Activated CD8-positive, alpha-beta memory T cell treated with anti-CD3 and anti-CD28 coated beads, Interleukin-2, amount 50 U/mL, for 48 hours (primary cell): ENCODE results near the gene FDX1.

Source experiments
- DNase-seq: peaks from one replicate; pipeline ENCODE4 v3.0.0-alpha.2; 2020

The FDX1 gene

GRCh38 chr11:110431674-110432073 lies 1.9 kb downstream of the FDX1 start:
- no peak for DNase-seq

- DNase-seq: no peak
Observed at GRCh38 chr11:110432713-110433392, 3.1 kb downstream of the FDX1 start.

GRCh38 chr11:110433393-110434333 lies 3.9 kb downstream of the FDX1 start:
- no peak for DNase-seq

- no peak for DNase-seq
Observed at GRCh38 chr11:110434952-110435779, 5.4 kb downstream of the FDX1 start.

- no peak for DNase-seq
Observed at GRCh38 chr11:110435780-110436717, 6.3 kb downstream of the FDX1 start.

- no peak for DNase-seq
Observed at GRCh38 chr11:110438017-110438416, 8.3 kb downstream of the FDX1 start.

- DNase-seq: no peak
Observed at GRCh38 chr11:110445437-110445836, 15.7 kb downstream of the FDX1 start.

- DNase-seq: no peak
Observed at GRCh38 chr11:110446061-110446460, 16.3 kb downstream of the FDX1 start.

GRCh38 chr11:110446594-110446993 lies 16.8 kb downstream of the FDX1 start:
- DNase-seq: no peak

GRCh38 chr11:110447343-110447742 lies 17.6 kb downstream of the FDX1 start:
- no peak for DNase-seq

GRCh38 chr11:110447897-110448745 lies 18.4 kb downstream of the FDX1 start:
- DNase-seq: no peak

- no peak for DNase-seq
Observed at GRCh38 chr11:110450246-110450645, 20.5 kb downstream of the FDX1 start.

GRCh38 chr11:110452720-110453119 lies 23.0 kb downstream of the FDX1 start:
- DNase-seq: no peak

- DNase-seq: no peak
Observed at GRCh38 chr11:110453684-110454354, 24.1 kb downstream of the FDX1 start.

- no peak for DNase-seq
Observed at GRCh38 chr11:110454609-110455008, 24.9 kb downstream of the FDX1 start.

GRCh38 chr11:110455718-110456117 lies 26.0 kb downstream of the FDX1 start:
- DNase-seq: no peak

GRCh38 chr11:110463153-110463552 lies 33.4 kb downstream of the FDX1 start:
- DNase-seq: peak; percentile 57

GRCh38 chr11:110465231-110465630 lies 35.5 kb downstream of the FDX1 start:
- DNase-seq: no peak

GRCh38 chr11:110467556-110467955 lies 37.8 kb downstream of the FDX1 start:
- no peak for DNase-seq

- no peak for DNase-seq
Observed at GRCh38 chr11:110468121-110468520, 38.4 kb downstream of the FDX1 start.
